ENCODE results near the gene MOV10L1. TPM values are rescaled to one million over a fixed set of nuclear protein-coding genes. Genes with fewer than 3 reads are reported as not detected.

The MOV10L1 gene
- total RNA-seq, 4 donors from 2014 or later = 0.68 to 0.80 TPM; not detected in 2

- Histone ChIP-seq H3K36me3 (no peaks in the 10 kb centered on the region), H3K27me3 (peaks cover 3% of the 10 kb centered on the region), H3K4me3 (no peak overlapping the region), H3K27ac (no peak overlapping the region), H3K4me1 (peaks cover 6% of the 10 kb centered on the region), H3K9me3 (no peaks in the 10 kb centered on the region)
- DNase-seq (ENCODE audit: low spot score in 2 of 2) = peak in 1 of 2 donors; percentile 7
- WGBS = 78% methylated on average over 3 of the region's 3 CpGs
- TF ChIP-seq CTCF (IDR thresholded peaks at IDR 0.05) (no peak), POLR2AphosphoS5 (IDR thresholded peaks at IDR 0.05) (no peak), POLR2A (IDR thresholded peaks at IDR 0.05) (no peak), EP300 (IDR thresholded peaks at IDR 0.05) (no peak)
Observed at GRCh38 chr22:50140615-50141014, 50.8 kb downstream of the MOV10L1 start.

GRCh38 chr22:50141462-50141861 lies 51.7 kb downstream of the MOV10L1 start:
- Histone ChIP-seq H3K4me1 (peaks cover 4% of the 10 kb centered on the region), H3K36me3 (no peaks in the 10 kb centered on the region), H3K27ac (no peak overlapping the region), H3K27me3 (peaks cover 3% of the 10 kb centered on the region), H3K4me3 (no peak overlapping the region), H3K9me3 (no peaks in the 10 kb centered on the region)
- TF ChIP-seq POLR2AphosphoS5 (IDR thresholded peaks at IDR 0.05) = no peak
- no peak for TF ChIP-seq EP300 (IDR thresholded peaks at IDR 0.05)
- no peak for TF ChIP-seq POLR2A (IDR thresholded peaks at IDR 0.05)
- TF ChIP-seq CTCF (IDR thresholded peaks at IDR 0.05) = no peak
- DNase-seq (ENCODE audit: low spot score in 2 of 2) = peak in 1 of 2 donors; percentile 70
- whole genome bisulfite sequencing = 89% methylated on average over 6 of the region's 6 CpGs

- Histone ChIP-seq H3K27ac (no peak overlapping the region), H3K4me3 (no peak overlapping the region), H3K4me1 (peaks cover 2% of the 10 kb centered on the region), H3K36me3 (no peaks in the 10 kb centered on the region), H3K27me3 (peaks cover 3% of the 10 kb centered on the region), H3K9me3 (no peaks in the 10 kb centered on the region)
- DNase-seq (ENCODE audit: low spot score in 2 of 2) = peak in 1 of 2 donors; percentile 17
- TF ChIP-seq POLR2A (IDR thresholded peaks at IDR 0.05) (no peak), EP300 (IDR thresholded peaks at IDR 0.05) (no peak), CTCF (IDR thresholded peaks at IDR 0.05) (no peak), POLR2AphosphoS5 (IDR thresholded peaks at IDR 0.05) (no peak)
- WGBS = 60% methylated on average over 11 of the region's 11 CpGs
Observed at GRCh38 chr22:50141891-50142363, 52.1 kb downstream of the MOV10L1 start.

GRCh38 chr22:50143096-50143495 lies 53.3 kb downstream of the MOV10L1 start:
- peak; percentile 13 to 23 for DNase-seq (ENCODE audit: low spot score in 2 of 2)
- no peak overlapping the region for H3K4me3 ChIP-seq
- no peak overlapping the region for H3K27ac ChIP-seq
- no peak for TF ChIP-seq POLR2A (IDR thresholded peaks at IDR 0.05)
- TF ChIP-seq POLR2AphosphoS5 (IDR thresholded peaks at IDR 0.05) = no peak
- no peak for TF ChIP-seq EP300 (IDR thresholded peaks at IDR 0.05)
- no peak for TF ChIP-seq CTCF (IDR thresholded peaks at IDR 0.05)
- peaks cover 3% of the 10 kb centered on the region for H3K27me3 ChIP-seq
- 78% methylated on average over 7 of the region's 7 CpGs for WGBS
- H3K4me1 ChIP-seq = peaks cover 2% of the 10 kb centered on the region
- H3K36me3 ChIP-seq = no peaks in the 10 kb centered on the region
- no peaks in the 10 kb centered on the region for H3K9me3 ChIP-seq

GRCh38 chr22:50144005-50144614 lies 54.3 kb downstream of the MOV10L1 start:
- TF ChIP-seq POLR2A (IDR thresholded peaks at IDR 0.05) (no peak), CTCF (IDR thresholded peaks at IDR 0.05) (no peak), POLR2AphosphoS5 (IDR thresholded peaks at IDR 0.05) (no peak), EP300 (IDR thresholded peaks at IDR 0.05) (no peak)
- WGBS = 87% methylated on average over 13 of the region's 18 CpGs
- Histone ChIP-seq H3K27ac (no peak overlapping the region), H3K36me3 (no peaks in the 10 kb centered on the region), H3K4me1 (peaks cover 2% of the 10 kb centered on the region), H3K4me3 (no peak overlapping the region), H3K27me3 (peaks cover 3% of the 10 kb centered on the region), H3K9me3 (no peaks in the 10 kb centered on the region)
- peak; percentile 33 to 71 for DNase-seq (ENCODE audit: low spot score in 2 of 2)

Data from suprapubic skin (tissue), 4 donors.